GM12873 (cell line): ENCODE results near the gene ATP6V1C2.

Source experiments
- CTCF ChIP-seq: IDR thresholded peaks from 2 replicates; pipeline ENCODE4 v1.5.1; 2012; ENCODE audit warnings: low read depth, mild to moderate bottlenecking, moderate library complexity, low read length, control low read depth; ENCODE audit not compliant: insufficient read depth; ENCODE audit errors: missing control alignments

Gene ATP6V1C2

GRCh38 chr2:10774394-10774793, 53.0 kb downstream of the ATP6V1C2 start:
- no peak for TF ChIP-seq CTCF

- TF ChIP-seq CTCF: no peak
These were observed 53.8 kb downstream of the ATP6V1C2 start for GRCh38 chr2:10775021-10775780.

- no peak for TF ChIP-seq CTCF
These were observed 54.4 kb downstream of the ATP6V1C2 start for GRCh38 chr2:10775831-10776230.

- TF ChIP-seq CTCF: no peak
These were observed 55.0 kb downstream of the ATP6V1C2 start for GRCh38 chr2:10776231-10776977.

GRCh38 chr2:10777111-10777841, 55.8 kb downstream of the ATP6V1C2 start:
- no peak for TF ChIP-seq CTCF

GRCh38 chr2:10777842-10778723, 56.7 kb downstream of the ATP6V1C2 start:
- TF ChIP-seq CTCF: no peak

- no peak for TF ChIP-seq CTCF
These were observed 57.3 kb downstream of the ATP6V1C2 start for GRCh38 chr2:10778724-10779115.
